Measurements from ENCODE around the gene RXFP1.

Gene RXFP1

GRCh38 chr4:158521484-158522088, at the start of gene RXFP1:
Gene RXFP1 (plus strand): TSS chr4:158521882. CDS start chr4:158521977, 95 bp downstream.
- no peak for DNase-seq

- DNase-seq, result no peak
Observed at GRCh38 chr4:158481811-158482210, 39.9 kb upstream of the RXFP1 start.

- DNase-seq, result no peak
Observed at GRCh38 chr4:158484173-158484885, 37.4 kb upstream of the RXFP1 start.

GRCh38 chr4:158490629-158491028, 31.1 kb upstream of the RXFP1 start:
- DNase-seq, result no peak

- DNase-seq, result no peak
Observed at GRCh38 chr4:158492391-158492790, 29.3 kb upstream of the RXFP1 start.

GRCh38 chr4:158496030-158496741, 25.5 kb upstream of the RXFP1 start:
- peak; percentile 1 for DNase-seq

- no peak for DNase-seq
Observed at GRCh38 chr4:158500054-158500453, 21.6 kb upstream of the RXFP1 start.

GRCh38 chr4:158513256-158513655, 8.4 kb upstream of the RXFP1 start:
- no peak for DNase-seq

- DNase-seq, result no peak
Observed at GRCh38 chr4:158519226-158519625, 2.5 kb upstream of the RXFP1 start.

GRCh38 chr4:158523990-158524535, 2.4 kb downstream of the RXFP1 start:
- no peak for DNase-seq

GRCh38 chr4:158527516-158527915, 5.8 kb downstream of the RXFP1 start:
- DNase-seq, result no peak

GRCh38 chr4:158529505-158529904, 7.8 kb downstream of the RXFP1 start:
- no peak for DNase-seq

GRCh38 chr4:158530381-158530780, 8.7 kb downstream of the RXFP1 start:
- no peak for DNase-seq

GRCh38 chr4:158530898-158531297, 9.2 kb downstream of the RXFP1 start:
- DNase-seq, result no peak

- no peak for DNase-seq
Observed at GRCh38 chr4:158532556-158533231, 11.0 kb downstream of the RXFP1 start.

- no peak for DNase-seq
Observed at GRCh38 chr4:158534727-158535126, 13.0 kb downstream of the RXFP1 start.

GRCh38 chr4:158535130-158535614, 13.5 kb downstream of the RXFP1 start:
- DNase-seq, result no peak

- no peak for DNase-seq
Observed at GRCh38 chr4:158536833-158537232, 15.2 kb downstream of the RXFP1 start.

- no peak for DNase-seq
Observed at GRCh38 chr4:158538176-158538575, 16.5 kb downstream of the RXFP1 start.

GRCh38 chr4:158538911-158539310, 17.2 kb downstream of the RXFP1 start:
- DNase-seq, result no peak

GRCh38 chr4:158540125-158540907, 18.6 kb downstream of the RXFP1 start:
- no peak for DNase-seq

GRCh38 chr4:158541506-158541905, 19.8 kb downstream of the RXFP1 start:
- DNase-seq, result no peak

Data from activated CD4-positive, alpha-beta T cell treated with anti-CD3 and anti-CD28 coated beads, Interleukin-2, amount 50 U/mL, for 1 hour (primary cell).